ENCODE measurements around the gene PTGES3L. TPM values are rescaled to one million over a fixed set of nuclear protein-coding genes. Genes with fewer than 3 reads are reported as not detected.

The PTGES3L gene
- total and polyA plus RNA-seq, 2 of the 13 experiments (the other 11 are each of a cell fraction or from before 2014, with no cell fraction given), result 1.2 to 2.9 TPM

- TF ChIP-seq ARID4A (CRISPR knock-in tag; IDR thresholded peaks at IDR 0.05; ENCODE audit: borderline replicate concordance) (peak; percentile 98), ZBTB7A (CRISPR knock-in tag; IDR thresholded peaks at IDR 0.05) (no peak), ELF1 (CRISPR knock-in tag; IDR thresholded peaks at IDR 0.05) (peak; percentile 100), ZNF512 (CRISPR knock-in tag; IDR thresholded peaks at IDR 0.05) (no peak), ZNF17 (CRISPR knock-in tag; IDR thresholded peaks at IDR 0.05) (no peak), KLF15 (CRISPR knock-in tag; IDR thresholded peaks at IDR 0.05; ENCODE audit: borderline replicate concordance) (peak; percentile 72; the same call in 1 of the 2 replicates), KLF6 (CRISPR knock-in tag; IDR thresholded peaks at IDR 0.05) (peak; percentile 96), ZNF549 (CRISPR knock-in tag; IDR thresholded peaks at IDR 0.05) (no peak), MXI1 (IDR thresholded peaks at IDR 0.05; ENCODE audit: borderline replicate concordance, low read depth, low read length) (peak; percentile 97; the same call in 2 of the 3 replicates), RBM22 (optimal IDR thresholded peaks at IDR 0.05; ENCODE audit: low read length) (no peak), KDM5B (CRISPR knock-in tag; IDR thresholded peaks at IDR 0.05; ENCODE audit: borderline replicate concordance) (peak; percentile 93; the same call in 1 of the 2 replicates), GLMP (CRISPR knock-in tag; IDR thresholded peaks at IDR 0.05; ENCODE audit: borderline replicate concordance) (no peak; the same call in 1 of the 2 replicates), ESRRA (CRISPR knock-in tag; IDR thresholded peaks at IDR 0.05; ENCODE audit: low read depth) (peak; percentile 87; the same call in 1 of the 2 replicates), ZFP36L1 (CRISPR knock-in tag; IDR thresholded peaks at IDR 0.05) (peak; percentile 94; the same call in 1 of the 2 replicates), CENPX (CRISPR knock-in tag; IDR thresholded peaks at IDR 0.05) (no peak)
- TF ChIP-seq, protein P1, sequence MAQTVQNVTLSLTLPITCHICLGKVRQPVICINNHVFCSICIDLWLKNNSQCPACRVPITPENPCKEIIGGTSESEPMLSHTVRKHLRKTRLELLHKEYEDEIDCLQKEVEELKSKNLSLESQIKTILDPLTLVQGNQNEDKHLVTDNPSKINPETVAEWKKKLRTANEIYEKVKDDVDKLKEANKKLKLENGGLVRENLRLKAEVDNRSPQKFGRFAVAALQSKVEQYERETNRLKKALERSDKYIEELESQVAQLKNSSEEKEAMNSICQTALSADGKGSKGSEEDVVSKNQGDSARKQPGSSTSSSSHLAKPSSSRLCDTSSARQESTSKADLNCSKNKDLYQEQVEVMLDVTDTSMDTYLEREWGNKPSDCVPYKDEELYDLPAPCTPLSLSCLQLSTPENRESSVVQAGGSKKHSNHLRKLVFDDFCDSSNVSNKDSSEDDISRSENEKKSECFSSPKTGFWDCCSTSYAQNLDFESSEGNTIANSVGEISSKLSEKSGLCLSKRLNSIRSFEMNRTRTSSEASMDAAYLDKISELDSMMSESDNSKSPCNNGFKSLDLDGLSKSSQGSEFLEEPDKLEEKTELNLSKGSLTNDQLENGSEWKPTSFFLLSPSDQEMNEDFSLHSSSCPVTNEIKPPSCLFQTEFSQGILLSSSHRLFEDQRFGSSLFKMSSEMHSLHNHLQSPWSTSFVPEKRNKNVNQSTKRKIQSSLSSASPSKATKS (CRISPR knock-in tag; IDR thresholded peaks at IDR 0.05), result peak; percentile 84; the same call in 1 of the 2 replicates
- TF ChIP-seq, protein P2, sequence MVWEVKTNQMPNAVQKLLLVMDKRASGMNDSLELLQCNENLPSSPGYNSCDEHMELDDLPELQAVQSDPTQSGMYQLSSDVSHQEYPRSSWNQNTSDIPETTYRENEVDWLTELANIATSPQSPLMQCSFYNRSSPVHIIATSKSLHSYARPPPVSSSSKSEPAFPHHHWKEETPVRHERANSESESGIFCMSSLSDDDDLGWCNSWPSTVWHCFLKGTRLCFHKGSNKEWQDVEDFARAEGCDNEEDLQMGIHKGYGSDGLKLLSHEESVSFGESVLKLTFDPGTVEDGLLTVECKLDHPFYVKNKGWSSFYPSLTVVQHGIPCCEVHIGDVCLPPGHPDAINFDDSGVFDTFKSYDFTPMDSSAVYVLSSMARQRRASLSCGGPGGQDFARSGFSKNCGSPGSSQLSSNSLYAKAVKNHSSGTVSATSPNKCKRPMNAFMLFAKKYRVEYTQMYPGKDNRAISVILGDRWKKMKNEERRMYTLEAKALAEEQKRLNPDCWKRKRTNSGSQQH (CRISPR knock-in tag; IDR thresholded peaks at IDR 0.05; ENCODE audit: low read depth), result peak; percentile 92
These were observed 18.4 kb upstream of the PTGES3L start, which contains the start of gene RPL27 (continued) for GRCh38 chr17:42997984-42998938.

Data from HepG2 (cell line).